HG02973 (cell line): ENCODE data around the gene KDM4C.

Experiments
- ATAC-seq: cut with Tn5 transposase; IDR thresholded peaks from one replicate; pipeline ENCODE4 v1.9.1; 2021; ENCODE audit warnings: moderate library complexity; ENCODE audit not compliant: unreplicated experiment

Gene KDM4C

GRCh38 chr9:7086389-7086788, 328.6 kb downstream of the KDM4C start:
- ATAC-seq, result no peak

GRCh38 chr9:7088611-7089010, 330.8 kb downstream of the KDM4C start:
- ATAC-seq, result no peak

GRCh38 chr9:7089406-7090193, 331.8 kb downstream of the KDM4C start:
- ATAC-seq, result no peak

GRCh38 chr9:7093040-7093439, 335.3 kb downstream of the KDM4C start:
- no peak for ATAC-seq

GRCh38 chr9:7094052-7094451, 336.3 kb downstream of the KDM4C start:
- no peak for ATAC-seq

- ATAC-seq, result no peak
Measured at GRCh38 chr9:7094576-7094975, 336.8 kb downstream of the KDM4C start.

GRCh38 chr9:7095058-7095457, 337.3 kb downstream of the KDM4C start:
- no peak for ATAC-seq

GRCh38 chr9:7097040-7097715, 339.4 kb downstream of the KDM4C start:
- ATAC-seq, result no peak

- no peak for ATAC-seq
Measured at GRCh38 chr9:7097785-7098752, 340.3 kb downstream of the KDM4C start.

GRCh38 chr9:7103367-7103766, 345.6 kb downstream of the KDM4C start:
- ATAC-seq, result no peak

GRCh38 chr9:7103771-7104170, 346.0 kb downstream of the KDM4C start:
- ATAC-seq, result no peak

GRCh38 chr9:7104625-7105024, 346.9 kb downstream of the KDM4C start:
- no peak for ATAC-seq

- ATAC-seq, result no peak
Measured at GRCh38 chr9:7105095-7105494, 347.3 kb downstream of the KDM4C start.

GRCh38 chr9:7108936-7109335, 351.2 kb downstream of the KDM4C start:
- ATAC-seq, result no peak

GRCh38 chr9:7111413-7111812, 353.6 kb downstream of the KDM4C start:
- ATAC-seq, result no peak

GRCh38 chr9:7115606-7116005, 357.8 kb downstream of the KDM4C start:
- no peak for ATAC-seq

GRCh38 chr9:7117676-7118561, 360.1 kb downstream of the KDM4C start:
- ATAC-seq, result peak; percentile 58

- ATAC-seq, result no peak
Measured at GRCh38 chr9:7118633-7119032, 360.9 kb downstream of the KDM4C start.

- ATAC-seq, result no peak
Measured at GRCh38 chr9:7119612-7120011, 361.8 kb downstream of the KDM4C start.

GRCh38 chr9:7121055-7121454, 363.3 kb downstream of the KDM4C start:
- ATAC-seq, result peak; percentile 46
